H9 (cell line): ENCODE data around the gene CFAP43. TPM values are rescaled to one million over a fixed set of nuclear protein-coding genes. Genes with fewer than 3 reads are reported as not detected.

Experiments used
- DNase-seq: peaks from one replicate; pipeline ENCODE4 v3.0.0-alpha.2; 2017
- H2AFZ ChIP-seq: one replicate; pipeline ENCODE4 v1.6.1; 2013; ENCODE audit warnings: mild to moderate bottlenecking, low read length, control low read depth, moderate library complexity
- H2AK5ac ChIP-seq: 2 replicates; pipeline ENCODE4 v1.6.1; 2013; ENCODE audit warnings: low read length, control low read depth, mixed read lengths; ENCODE audit not compliant: insufficient read length
- H2BK120ac ChIP-seq: one replicate; pipeline ENCODE4 v1.6.1; 2013; ENCODE audit warnings: low read depth, mild to moderate bottlenecking, low read length, control low read depth, inconsistent platforms; ENCODE audit not compliant: poor library complexity, severe bottlenecking
- H2BK12ac ChIP-seq: 2 replicates; pipeline ENCODE4 v1.6.1; 2013; ENCODE audit warnings: low read length, control low read depth, mixed read lengths, low read depth; ENCODE audit not compliant: insufficient read length
- H2BK15ac ChIP-seq: 2 replicates; pipeline ENCODE4 v1.6.1; 2013; ENCODE audit warnings: low read depth, low read length, control low read depth
- H2BK20ac ChIP-seq: one replicate; pipeline ENCODE4 v1.6.1; 2013; ENCODE audit warnings: low read depth, mild to moderate bottlenecking, low read length, control low read depth, inconsistent platforms; ENCODE audit not compliant: poor library complexity, severe bottlenecking
- H2BK5ac ChIP-seq: 2 replicates; pipeline ENCODE4 v1.6.1; 2013; ENCODE audit warnings: low read length, control low read depth, mixed read lengths; ENCODE audit not compliant: insufficient read length
- H3K14ac ChIP-seq: 2 replicates; pipeline ENCODE4 v1.6.1; 2013; ENCODE audit warnings: low read length, control low read depth; ENCODE audit not compliant: insufficient read depth
- H3K18ac ChIP-seq: 2 replicates; pipeline ENCODE4 v1.6.1; 2013; ENCODE audit warnings: low read depth, mild to moderate bottlenecking, mixed read lengths, low read length, control low read depth; ENCODE audit not compliant: insufficient read length
- H3K23ac ChIP-seq: 2 replicates; pipeline ENCODE4 v1.6.1; 2013; ENCODE audit warnings: low read length, control low read depth, mixed read lengths, low read depth; ENCODE audit not compliant: insufficient read length
- H3K23me2 ChIP-seq: 2 replicates; pipeline ENCODE4 v1.6.1; 2013; ENCODE audit warnings: low read depth, mild to moderate bottlenecking, mixed read lengths, low read length, control low read depth; ENCODE audit not compliant: insufficient read length, poor library complexity, severe bottlenecking
- H3K27ac ChIP-seq: 2 replicates; pipeline ENCODE4 v1.5.1; 2013; ENCODE audit warnings: low read length, control low read depth, mixed read lengths, low read depth; ENCODE audit not compliant: insufficient read length
- H3K27me3 ChIP-seq: 2 replicates; pipeline ENCODE4 v1.6.1; 2013; ENCODE audit warnings: low read length, control low read depth, inconsistent platforms; ENCODE audit not compliant: insufficient read depth
- H3K4ac ChIP-seq: 2 replicates; pipeline ENCODE4 v1.6.1; 2013; ENCODE audit warnings: low read depth, mild to moderate bottlenecking, control low read depth, inconsistent platforms, low read length, moderate library complexity
- H3K4me1 ChIP-seq: 2 replicates; pipeline ENCODE4 v1.6.1; 2013; ENCODE audit warnings: low read length, control low read depth, inconsistent platforms; ENCODE audit not compliant: insufficient read depth
- H3K4me2 ChIP-seq: 2 replicates; pipeline ENCODE4 v1.6.1; 2013; ENCODE audit warnings: low read length, control low read depth, mixed read lengths; ENCODE audit not compliant: insufficient read length, insufficient read depth
- H3K56ac ChIP-seq: 2 replicates; pipeline ENCODE4 v1.6.1; 2013; ENCODE audit warnings: low read depth, mild to moderate bottlenecking, mixed read lengths, low read length, control low read depth; ENCODE audit not compliant: insufficient read length
- H3K79me1 ChIP-seq: 2 replicates; pipeline ENCODE4 v1.6.1; 2013; ENCODE audit warnings: low read depth, mild to moderate bottlenecking, moderate library complexity, low read length, control low read depth, inconsistent platforms; ENCODE audit not compliant: insufficient read depth, poor library complexity, severe bottlenecking
- H3K79me2 ChIP-seq: 2 replicates; pipeline ENCODE4 v1.6.1; 2013; ENCODE audit warnings: low read length, control low read depth, inconsistent platforms; ENCODE audit not compliant: insufficient read depth
- H3K9ac ChIP-seq: 2 replicates; pipeline ENCODE4 v1.6.1; 2013; ENCODE audit warnings: low read length, control low read depth, mixed read lengths; ENCODE audit not compliant: insufficient read length; ENCODE audit errors: extremely low read depth
- H3K9me3 ChIP-seq: one replicate; pipeline ENCODE4 v1.6.1; 2013; ENCODE audit warnings: low read depth, low read length, inconsistent platforms; ENCODE audit not compliant: control insufficient read depth
- H3T11ph ChIP-seq: one replicate; pipeline ENCODE4 v1.6.1; 2013; ENCODE audit warnings: mild to moderate bottlenecking, low read length, control low read depth, inconsistent platforms
- H4K20me1 ChIP-seq: one replicate; pipeline ENCODE4 v1.6.1; 2013; ENCODE audit not compliant: control insufficient read depth, insufficient read length, insufficient read depth
- H4K5ac ChIP-seq: 2 replicates; pipeline ENCODE4 v1.6.1; 2013; ENCODE audit warnings: low read depth, mild to moderate bottlenecking, mixed read lengths, low read length, control low read depth; ENCODE audit not compliant: insufficient read length
- H4K8ac ChIP-seq: replicated peaks from 2 replicates; pipeline ENCODE4 v1.6.1; 2013; ENCODE audit warnings: low read length, control low read depth, mixed read lengths, low read depth; ENCODE audit not compliant: insufficient read length
- H4K91ac ChIP-seq: 2 replicates; pipeline ENCODE4 v1.6.1; 2013; ENCODE audit warnings: low read depth, mild to moderate bottlenecking, moderate library complexity, mixed read lengths, low read length, control low read depth; ENCODE audit not compliant: insufficient read length
- H3K27ac Mint-ChIP-seq, 3 experiments: 2 replicates in 2 of 3; 3 replicates in 1 of 3; pipeline ENCODE4 v1.8.0; 2020 to 2021; ENCODE audit warnings: mixed read lengths in 3 of 3, mild to moderate bottlenecking in 1 of 3, moderate library complexity in 1 of 3
- H3K27me3 Mint-ChIP-seq: 2 replicates; pipeline ENCODE4 v1.8.0; 2021; ENCODE audit warnings: low read depth, mild to moderate bottlenecking, moderate library complexity, mixed read lengths
- H3K36me3 Mint-ChIP-seq, 3 experiments: 2 replicates in 2 of 3; 3 replicates in 1 of 3; pipeline ENCODE4 v1.8.0; 2020 to 2021; ENCODE audit warnings: low read depth in 3 of 3, mixed read lengths in 3 of 3; ENCODE audit not compliant: insufficient read depth in 1 of 3
- H3K4me1 Mint-ChIP-seq, 2 experiments: 2 replicates each; pipeline ENCODE4 v1.8.0; 2020; ENCODE audit warnings: mixed read lengths in 2 of 2
- H3K4me3 Mint-ChIP-seq, 2 experiments: 2 replicates in 1 of 2; 3 replicates in 1 of 2; pipeline ENCODE4 v1.8.0; 2020 to 2021; ENCODE audit warnings: mild to moderate bottlenecking in 2 of 2, mixed read lengths in 2 of 2, moderate library complexity in 1 of 2
- H3K9me3 Mint-ChIP-seq, 2 experiments: 2 replicates in 1 of 2; 3 replicates in 1 of 2; pipeline ENCODE4 v1.8.0; 2020; ENCODE audit warnings: mild to moderate bottlenecking in 2 of 2, mixed read lengths in 2 of 2, moderate library complexity in 1 of 2
- CTCF ChIP-seq: fragments of 200-600 bp; sonication (generic); conservative IDR thresholded peaks from 3 replicates; pipeline ENCODE4 v1.8.0; 2021; ENCODE audit warnings: antibody characterized with exemption, mild to moderate bottlenecking
- WGBS: extraction: QIAGEN DNeasy Blood & Tissue Kit; methylation state at CpG from one replicate; pipeline ENCODE4 v1.1.7; 2013; ENCODE audit warnings: missing lambda C conversion rate, low lambda C conversion rate, mixed read lengths; ENCODE audit not compliant: insufficient read length; ENCODE audit errors: extremely low coverage; 5-methylcytosine and 5-hydroxymethylcytosine counted together
- total RNA-seq: library from RNA; stranded (reverse); gene quantifications from 2 replicates; pipeline ENCODE4 v1.2.1, GENCODE V29; 2021

Gene CFAP43
- total RNA-seq, 1 experiment from 2014 or later = 0.26 TPM

- H3K23me2 ChIP-seq = no peaks in the 10 kb centered on the region
- H2AK5ac ChIP-seq = no peak overlapping the region
- no peak overlapping the region for H3K14ac ChIP-seq
- H3K18ac ChIP-seq = no peak overlapping the region
- H3K79me1 ChIP-seq = no peaks in the 10 kb centered on the region
- Mint-ChIP-seq H3K4me1 (peaks cover 10 to 11% of the 10 kb centered on the region in 2 experiments), H3K27ac (no peak overlapping the region), H3K4me3 (no peak overlapping the region), H3K9me3 (no peaks in the 10 kb centered on the region), H3K36me3 (peaks cover 0 to 18% (median 3%) of the 10 kb centered on the region in 3 experiments; a peak in 5 of 7 replicates), H3K27me3 (no peaks in the 10 kb centered on the region)
- H2BK20ac ChIP-seq = no peak overlapping the region
- no peak overlapping the region for H2AFZ ChIP-seq
- no peak overlapping the region for H2BK12ac ChIP-seq
- H2BK5ac ChIP-seq = no peak overlapping the region
- H3K27ac ChIP-seq = no peak overlapping the region
- DNase-seq = no peak
- TF ChIP-seq CTCF = no peak
- H3K79me2 ChIP-seq = no peaks in the 10 kb centered on the region
- H4K91ac ChIP-seq = no peak overlapping the region
- no peak overlapping the region for H3K4ac ChIP-seq
- no peak overlapping the region for H2BK15ac ChIP-seq
- WGBS = no CpG with 5 or more reads among the region's 3 CpGs
- no peaks in the 10 kb centered on the region for H3K9me3 ChIP-seq
- H3K9ac ChIP-seq = no peak overlapping the region
- no peaks in the 10 kb centered on the region for H3K27me3 ChIP-seq
- no peak overlapping the region for H4K8ac ChIP-seq
- H3K23ac ChIP-seq = no peak overlapping the region
- H3K4me2 ChIP-seq = no peak overlapping the region
- no peak overlapping the region for H4K5ac ChIP-seq
- H4K20me1 ChIP-seq = no peaks in the 10 kb centered on the region
- no peak overlapping the region for H3T11ph ChIP-seq
- no peak overlapping the region for H2BK120ac ChIP-seq
- H3K4me1 ChIP-seq = no peaks in the 10 kb centered on the region
- H3K56ac ChIP-seq = no peak overlapping the region
These were observed 102.1 kb downstream of the CFAP43 start for GRCh38 chr10:104130041-104130440.
